HepG2 (cell line): ENCODE data around the gene CCL27. TPM values are rescaled to one million over a fixed set of nuclear protein-coding genes. Genes with fewer than 3 reads are reported as not detected.

Experiments
- ATF7-NPFF ChIP-seq: sonication (generic); formaldehyde crosslinking; IDR thresholded peaks from 2 replicates; pipeline ENCODE4 v1.8.1; 2023; ENCODE audit warnings: mild to moderate bottlenecking, low read depth, missing genetic modification reagents, moderate library complexity
- BRD4 ChIP-seq: sonication (generic); formaldehyde crosslinking; IDR thresholded peaks from 2 replicates; pipeline ENCODE4 v1.4.0; 2020; ENCODE audit warnings: missing genetic modification reagents
- CREB3 ChIP-seq: sonication (generic); formaldehyde crosslinking; IDR thresholded peaks from 2 replicates; pipeline ENCODE4 v1.5.0; 2020; ENCODE audit warnings: missing genetic modification reagents
- DDIT3 ChIP-seq: sonication (generic); formaldehyde crosslinking; IDR thresholded peaks from 2 replicates; pipeline ENCODE4 v1.4.0; 2020; ENCODE audit warnings: mild to moderate bottlenecking, missing genetic modification reagents
- DRAP1 ChIP-seq: IDR thresholded peaks from 2 replicates; pipeline ENCODE4 v1.6.1; 2016; ENCODE audit warnings: missing genetic modification reagents, missing compliant biosample characterization
- EED ChIP-seq: sonication (generic); formaldehyde crosslinking; IDR thresholded peaks from 2 replicates; pipeline ENCODE4 v1.5.0; 2020; ENCODE audit warnings: mild to moderate bottlenecking, missing genetic modification reagents
- FOXO4 ChIP-seq: sonication (generic); formaldehyde crosslinking; conservative IDR thresholded peaks from 2 replicates; pipeline ENCODE4 v1.8.1; 2023; ENCODE audit warnings: missing genetic modification reagents
- IRF9 ChIP-seq: sonication (generic); formaldehyde crosslinking; IDR thresholded peaks from 2 replicates; pipeline ENCODE4 v1.8.0; 2022; ENCODE audit warnings: missing genetic modification reagents, mild to moderate bottlenecking, borderline replicate concordance
- NCOR1 ChIP-seq: fragments of 200-600 bp; sonication (generic); IDR thresholded peaks from 2 replicates; pipeline ENCODE4 v1.7.0; 2017; ENCODE audit warnings: antibody characterized with exemption, low read length, borderline replicate concordance
- RFX1 ChIP-seq: fragments of 450-650 bp; IDR thresholded peaks from 2 replicates; pipeline ENCODE4 v1.6.1; 2017
- SALL1 ChIP-seq: sonication (generic); formaldehyde crosslinking; IDR thresholded peaks from 2 replicates; pipeline ENCODE4 v1.8.0; 2022; ENCODE audit warnings: mild to moderate bottlenecking, missing genetic modification reagents
- SIN3B ChIP-seq: fragments of 150-350 bp; IDR thresholded peaks from 2 replicates; pipeline ENCODE4 v1.6.1; 2014; ENCODE audit warnings: low read length
- SMAD1 ChIP-seq: sonication (generic); formaldehyde crosslinking; IDR thresholded peaks from 2 replicates; pipeline ENCODE4 v1.4.0; 2020; ENCODE audit warnings: missing genetic modification reagents, low read depth, mild to moderate bottlenecking, borderline replicate concordance
- SPEN ChIP-seq: sonication (generic); formaldehyde crosslinking; IDR thresholded peaks from 2 replicates; pipeline ENCODE4 v1.5.1; 2020; ENCODE audit warnings: low read depth, mild to moderate bottlenecking, missing genetic modification reagents
- SRSF1 ChIP-seq: fragments of 200-400 bp; formaldehyde crosslinking; optimal IDR thresholded peaks from 2 replicates; pipeline ENCODE3; 2017; ENCODE audit warnings: mild to moderate bottlenecking, low read depth, low read length, moderate library complexity
- SRY ChIP-seq: sonication (generic); formaldehyde crosslinking; IDR thresholded peaks from 2 replicates; pipeline ENCODE4 v1.8.0; 2022; ENCODE audit warnings: mild to moderate bottlenecking, missing genetic modification reagents
- TEAD2 ChIP-seq: sonication (generic); formaldehyde crosslinking; IDR thresholded peaks from 2 replicates; pipeline ENCODE4 v1.9.0; 2021; ENCODE audit warnings: missing genetic modification reagents
- ZBTB21 ChIP-seq: sonication (generic); formaldehyde crosslinking; IDR thresholded peaks from 2 replicates; pipeline ENCODE4 v1.4.0; 2020; ENCODE audit warnings: missing genetic modification reagents
- ZFX ChIP-seq: sonication (generic); formaldehyde crosslinking; IDR thresholded peaks from 2 replicates; pipeline ENCODE4 v1.4.0; 2020; ENCODE audit warnings: mild to moderate bottlenecking, low read depth, missing genetic modification reagents, moderate library complexity
- ZNF260 ChIP-seq: sonication (generic); formaldehyde crosslinking; IDR thresholded peaks from 2 replicates; pipeline ENCODE4 v1.4.0; 2020; ENCODE audit warnings: missing genetic modification reagents, low read depth, mild to moderate bottlenecking, borderline replicate concordance
- ZNF383 ChIP-seq: sonication (generic); formaldehyde crosslinking; IDR thresholded peaks from 2 replicates; pipeline ENCODE4 v1.4.0; 2020; ENCODE audit warnings: missing genetic modification reagents, mild to moderate bottlenecking, borderline replicate concordance
- ZNF414 ChIP-seq: sonication (generic); formaldehyde crosslinking; IDR thresholded peaks from 2 replicates; pipeline ENCODE4 v1.5.0; 2020; ENCODE audit warnings: missing genetic modification reagents
- ZNF431 ChIP-seq: sonication (generic); formaldehyde crosslinking; IDR thresholded peaks from 2 replicates; pipeline ENCODE4 v1.9.0; 2022; ENCODE audit warnings: missing genetic modification reagents, low read depth, mild to moderate bottlenecking, borderline replicate concordance
- ZNF589 ChIP-seq: sonication (generic); formaldehyde crosslinking; conservative IDR thresholded peaks from 2 replicates; pipeline ENCODE4 v1.8.0; 2022; ENCODE audit warnings: mild to moderate bottlenecking, moderate library complexity, missing genetic modification reagents
- ZNF652 ChIP-seq: IDR thresholded peaks from 2 replicates; pipeline ENCODE4 v1.6.1; 2016; ENCODE audit warnings: low read depth, borderline replicate concordance
- ZNF83 ChIP-seq: sonication (generic); formaldehyde crosslinking; IDR thresholded peaks from 2 replicates; pipeline ENCODE4 v1.4.0; 2020; ENCODE audit warnings: missing genetic modification reagents, mild to moderate bottlenecking, borderline replicate concordance
- polyA plus RNA-seq, 8 experiments: library from polyadenylated mRNA; depleted of rRNA in 3 of 8; stranded (reverse) in 7 of 8; unstranded in 1 of 8; fragments of >200 nt; fragmentation: Illumina TruSeq in 4 of 8; extraction: Trizol in 4 of 8; gene quantifications; 2 replicates each; pipeline versions ENCODE4 v1.2.1 to v1.2.3, GENCODE V29; 2011 to 2016; ENCODE audit warnings: low read depth in 4 of 8, missing spikeins in 1 of 8, mixed read lengths in 1 of 8; ENCODE audit not compliant: insufficient read depth in 1 of 8
- total RNA-seq, 5 experiments: library from RNA; depleted of rRNA; stranded (reverse); fragments of >200 nt; fragmentation: Illumina TruSeq; extraction: Trizol; gene quantifications; 2 replicates each; pipeline ENCODE4 v1.2.3, GENCODE V29; 2016; ENCODE audit warnings: low read depth in 1 of 5

CCL27 gene
- total and polyA plus RNA-seq, 2 of the 13 experiments (the other 11 are each of a cell fraction or from before 2014, with no cell fraction given) = not detected

GRCh38 chr9:34651876-34652601, 10.4 kb downstream of the CCL27 start, which contains the start of gene IL11RA (continued):
- TF ChIP-seq ZNF652 (CRISPR knock-in tag) (no peak), DDIT3 (CRISPR knock-in tag) (no peak), SALL1 (CRISPR knock-in tag) (peak; percentile 86), ZNF383 (CRISPR knock-in tag) (no peak), RFX1 (no peak), NCOR1 (peak; percentile 50; the same call in 1 of the 2 replicates), SPEN (CRISPR knock-in tag) (peak; percentile 47; the same call in 1 of the 2 replicates), ZNF431 (CRISPR knock-in tag) (peak; percentile 80; the same call in 1 of the 2 replicates), ZFX (peak; percentile 85), SIN3B (0 out of 2 replicates have a peak, but pooled peaks have one; percentile 32), IRF9 (CRISPR knock-in tag) (no peak), ZNF260 (CRISPR knock-in tag) (no peak), ZBTB21 (CRISPR knock-in tag) (no peak), ZNF414 (CRISPR knock-in tag) (no peak), ATF7-NPFF (CRISPR knock-in tag) (no peak), DRAP1 (CRISPR knock-in tag) (peak; percentile 58; the same call in 1 of the 2 replicates), CREB3 (no peak), TEAD2 (CRISPR knock-in tag) (no peak), ZNF589 (CRISPR knock-in tag) (0 out of 2 replicates have a peak, but pooled peaks have one; percentile 84), SMAD1 (CRISPR knock-in tag) (no peak), SRY (no peak), ZNF83 (no peak), FOXO4 (no peak), BRD4 (CRISPR knock-in tag) (no peak), EED (CRISPR knock-in tag) (peak; percentile 74; the same call in 1 of the 2 replicates), SRSF1 (peak; percentile 94)
